ENCODE measurements around the gene MYLIP.
"Not testable (repeated sequence)": the region's sequence is repeated elsewhere in the genome, so short reads cannot be mapped to it uniquely, and the experiment has no call there.

Gene MYLIP

GRCh38 chr6:16176600-16176999 lies 47.7 kb downstream of the MYLIP start:
- not testable (repeated sequence) for DNase-seq

GRCh38 chr6:16177881-16178280 lies 49.0 kb downstream of the MYLIP start:
- DNase-seq: no peak

GRCh38 chr6:16178351-16178750 lies 49.5 kb downstream of the MYLIP start:
- DNase-seq: no peak

- DNase-seq: no peak
Observed at GRCh38 chr6:16179063-16179462, 50.2 kb downstream of the MYLIP start.

- DNase-seq: no peak
Observed at GRCh38 chr6:16179970-16180431, 51.1 kb downstream of the MYLIP start.

DNA sequence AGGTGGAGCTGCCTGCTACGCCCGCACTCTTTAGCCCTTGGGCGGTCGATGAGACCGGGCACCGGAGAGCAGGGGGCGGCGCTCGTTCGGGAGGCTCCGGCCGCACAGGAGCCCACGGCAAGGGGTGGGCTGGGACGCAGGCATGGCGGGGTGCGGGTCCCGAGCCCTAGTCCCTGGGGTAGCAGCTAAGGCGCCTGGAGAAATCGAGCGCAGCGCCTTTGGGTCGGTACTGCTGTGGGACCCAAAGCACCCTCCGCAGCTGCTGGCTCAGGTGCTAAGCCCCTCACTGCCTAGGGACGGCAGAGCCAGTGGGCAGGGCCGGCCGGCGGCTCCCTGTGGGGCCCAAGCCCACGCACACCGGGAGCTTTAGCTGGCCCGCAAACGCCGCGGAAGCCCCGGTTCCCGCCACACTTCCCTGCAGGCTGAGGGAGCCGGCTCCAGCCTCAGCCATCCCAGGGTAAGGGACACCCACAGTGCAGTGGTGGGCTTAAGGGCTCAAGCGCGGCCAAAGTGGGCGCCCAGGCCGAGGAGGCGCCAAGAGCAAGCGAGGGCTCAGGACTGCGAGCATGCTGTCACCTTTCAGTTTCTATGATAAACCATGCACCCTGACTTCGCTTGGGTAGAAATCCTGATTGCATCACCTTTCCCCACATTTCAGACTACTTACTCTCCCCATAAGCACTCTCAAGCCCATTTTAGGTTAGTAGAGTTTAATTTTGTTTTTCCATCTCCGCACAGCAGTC lies 52.0 kb downstream of the MYLIP start:
- no peak for DNase-seq

DNA sequence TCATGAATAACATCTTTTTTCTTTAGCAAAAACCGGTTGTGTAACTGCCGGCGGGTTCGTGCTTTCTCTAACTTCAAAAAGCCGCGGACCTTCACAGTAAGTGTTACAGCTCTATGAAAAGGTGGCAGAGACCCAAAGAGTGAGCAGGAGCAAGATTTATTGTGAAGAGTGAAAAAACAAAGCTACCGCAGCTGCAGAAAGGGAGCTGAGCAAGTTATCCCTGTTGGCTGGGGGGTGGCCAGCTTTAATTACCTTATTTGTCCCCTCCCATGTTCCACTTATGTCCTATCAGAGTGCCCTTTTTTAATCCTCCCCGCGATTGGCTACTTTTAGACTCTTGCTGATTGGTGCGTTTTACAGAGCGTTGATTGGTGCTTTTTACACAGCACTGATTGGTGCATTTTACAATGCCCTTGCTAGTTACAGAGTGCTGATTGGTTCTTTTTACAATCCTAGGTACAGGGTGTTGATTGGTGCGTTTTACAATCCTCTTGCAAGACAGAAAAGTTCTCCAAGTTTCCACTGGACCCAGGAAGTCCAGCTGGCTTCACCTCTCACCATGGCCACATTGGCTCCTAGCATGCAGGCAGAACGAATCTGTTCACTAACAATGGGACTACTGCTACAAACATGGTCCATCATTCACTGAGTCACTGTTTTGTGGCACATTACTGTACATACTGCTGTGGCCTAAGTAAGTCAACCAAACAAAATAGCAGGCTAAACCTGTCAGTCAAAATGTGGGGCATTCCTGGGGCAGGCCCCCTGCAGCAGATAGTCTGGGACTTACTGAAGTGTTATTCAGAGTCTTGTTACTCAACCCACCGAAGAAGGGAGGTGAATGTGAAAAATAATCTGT lies 52.8 kb downstream of the MYLIP start:
- no peak for DNase-seq

GRCh38 chr6:16183187-16183664 lies 54.3 kb downstream of the MYLIP start:
- no peak for DNase-seq

- DNase-seq: no peak
Observed at GRCh38 chr6:16184129-16184528, 55.2 kb downstream of the MYLIP start.

- DNase-seq: no peak
Observed at GRCh38 chr6:16184551-16184950, 55.7 kb downstream of the MYLIP start.

DNA sequence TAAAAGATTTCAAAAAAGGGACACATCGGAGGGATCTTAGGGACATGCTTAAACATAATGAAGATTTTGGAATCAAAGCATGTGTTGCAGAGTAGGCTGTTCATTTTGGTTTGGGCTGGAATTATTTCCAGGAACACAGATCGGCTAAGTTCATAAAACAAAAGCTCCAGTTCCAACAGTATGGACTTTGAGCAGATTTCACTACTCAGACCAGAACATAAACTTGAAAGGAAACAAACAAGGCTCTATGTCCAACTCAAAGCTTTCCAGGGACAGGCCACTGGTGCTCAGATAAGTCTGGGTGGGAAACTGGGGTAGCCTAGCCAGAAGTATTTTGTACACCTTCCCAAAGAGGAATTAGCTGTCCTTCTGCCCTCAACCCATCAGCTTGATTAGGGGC lies 58.3 kb downstream of the MYLIP start:
- DNase-seq: no peak

- no peak for DNase-seq
Observed at GRCh38 chr6:16190214-16190613, 61.3 kb downstream of the MYLIP start.

- DNase-seq: no peak
Observed at GRCh38 chr6:16196260-16196983, 67.5 kb downstream of the MYLIP start.

DNA sequence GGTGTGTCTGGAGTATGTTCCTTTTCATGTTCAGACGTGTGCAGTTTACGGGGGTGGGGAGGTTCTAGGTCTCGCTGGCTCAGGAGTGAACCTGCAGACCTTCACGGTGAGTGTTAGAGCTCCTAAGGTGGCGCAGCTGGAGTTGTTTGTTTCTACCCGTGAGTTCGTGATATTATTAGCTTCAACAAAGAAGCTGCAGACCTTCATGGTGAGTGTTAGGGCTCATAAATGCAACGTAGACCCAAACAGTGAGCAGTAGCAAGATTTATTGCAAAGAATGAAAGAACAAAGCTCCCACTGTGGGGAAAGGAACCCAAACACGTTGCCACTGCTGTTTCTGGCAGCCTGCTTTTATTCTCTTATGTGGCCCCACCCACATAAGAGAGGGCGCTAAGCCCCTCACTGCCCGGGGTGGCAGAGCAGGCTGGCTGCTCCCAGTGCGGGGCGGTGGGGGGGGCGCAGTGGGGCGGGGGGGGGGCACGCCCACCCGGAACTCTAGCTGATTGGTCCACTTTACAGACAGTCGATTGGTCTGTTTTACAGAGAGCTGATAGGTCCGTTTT lies 68.2 kb downstream of the MYLIP start:
- DNase-seq: no peak

Data from cerebellar nuclear complex (tissue), 1 donor.